Breast epithelium (tissue), 4 donors: Measurements from ENCODE around the gene ASF1A. TPM values are rescaled to one million over a fixed set of nuclear protein-coding genes. Genes with fewer than 3 reads are reported as not detected.

Experiments
- DNase-seq, 2 donors: peaks; one replicate each; pipeline ENCODE4 v3.0.0-alpha.2; 2019; ENCODE audit warnings: low spot score in 2 of 2
- H3K27ac ChIP-seq, 2 donors: fragments of 200-600 bp; sonication (generic) in 1 of 2; one replicate each; pipeline ENCODE4 v1.5.1; 2016 to 2019; ENCODE audit warnings: mild to moderate bottlenecking in 1 of 2
- H3K27me3 ChIP-seq, 2 donors: fragments of 200-600 bp; sonication (generic) in 1 of 2; one replicate each; pipeline versions ENCODE4 v1.5.1 to v1.6.0; 2017 to 2019; ENCODE audit warnings: control low read depth in 1 of 2, mild to moderate bottlenecking in 1 of 2
- H3K36me3 ChIP-seq: fragments of 200-600 bp; one replicate; pipeline ENCODE4 v1.5.1; 2019
- H3K4me1 ChIP-seq, 2 donors: fragments of 200-600 bp; sonication (generic); one replicate each; pipeline ENCODE4 v1.5.1; 2016 to 2019; ENCODE audit warnings: control low read depth in 1 of 2
- H3K4me3 ChIP-seq, 3 donors: fragments of 200-600 bp; sonication (generic); 1 replicate in 2 of 3; 2 replicates in 1 of 3; pipeline ENCODE4 v1.5.1; 2016 to 2019; ENCODE audit warnings: mild to moderate bottlenecking in 3 of 3, moderate library complexity in 2 of 3
- H3K9me3 ChIP-seq, 2 donors: fragments of 200-600 bp; sonication (generic) in 1 of 2; one replicate each; pipeline ENCODE4 v1.5.1; 2016 to 2019; ENCODE audit warnings: control low read depth in 1 of 2
- CTCF ChIP-seq, 3 donors: fragments of 450-650 bp; IDR thresholded peaks; one replicate each; pipeline ENCODE4 v1.5.1; 2016 to 2017; ENCODE audit warnings: antibody characterized with exemption in 3 of 3, mild to moderate bottlenecking in 3 of 3, moderate library complexity in 3 of 3
- POLR2A ChIP-seq: fragments of 450-650 bp; IDR thresholded peaks from one replicate; pipeline ENCODE4 v1.6.1; 2016; ENCODE audit warnings: antibody characterized with exemption, mild to moderate bottlenecking, moderate library complexity
- POLR2AphosphoS5 ChIP-seq, 3 donors: sonication (generic); formaldehyde crosslinking; IDR thresholded peaks; one replicate each; pipeline ENCODE4 v1.6.1; 2017; ENCODE audit warnings: antibody characterized with exemption in 3 of 3
- intact Hi-C: fragments of 100-400 bp; cut with DNase I; formaldehyde crosslinking; loops from one replicate; pipeline ENCODE4 v1.15.1; 2023; ENCODE audit warnings: low total_unique reads
- total RNA-seq, 3 donors: library from RNA; depleted of rRNA; stranded (reverse); fragments of >200 nt; gene quantifications; one replicate each; pipeline ENCODE4 v1.1.0, GENCODE V29; 2016

ASF1A gene
- total RNA-seq, 3 donors from 2014 or later = 8.6 to 13.2 (median 10.5) TPM

- TF ChIP-seq POLR2AphosphoS5 (IDR thresholded peaks at IDR 0.05) (no peak), POLR2A (no peak), CTCF (IDR thresholded peaks at IDR 0.05) (no peak)
- H3K27me3 ChIP-seq = no peaks in the 10 kb centered on the region
- intact Hi-C loops = no loop called here
- DNase-seq = no peak
- no peak overlapping the region for H3K4me3 ChIP-seq
- peak overlapping the region in 1 of 2 donors; percentile 95 for H3K27ac ChIP-seq
- H3K4me1 ChIP-seq = peaks cover 2 to 20% of the 10 kb centered on the region in 2 donors
- H3K9me3 ChIP-seq = no peaks in the 10 kb centered on the region
- no peaks in the 10 kb centered on the region for H3K36me3 ChIP-seq
These were observed 1.9 kb downstream of the ASF1A start for GRCh38 chr6:118895859-118896258.

DNA sequence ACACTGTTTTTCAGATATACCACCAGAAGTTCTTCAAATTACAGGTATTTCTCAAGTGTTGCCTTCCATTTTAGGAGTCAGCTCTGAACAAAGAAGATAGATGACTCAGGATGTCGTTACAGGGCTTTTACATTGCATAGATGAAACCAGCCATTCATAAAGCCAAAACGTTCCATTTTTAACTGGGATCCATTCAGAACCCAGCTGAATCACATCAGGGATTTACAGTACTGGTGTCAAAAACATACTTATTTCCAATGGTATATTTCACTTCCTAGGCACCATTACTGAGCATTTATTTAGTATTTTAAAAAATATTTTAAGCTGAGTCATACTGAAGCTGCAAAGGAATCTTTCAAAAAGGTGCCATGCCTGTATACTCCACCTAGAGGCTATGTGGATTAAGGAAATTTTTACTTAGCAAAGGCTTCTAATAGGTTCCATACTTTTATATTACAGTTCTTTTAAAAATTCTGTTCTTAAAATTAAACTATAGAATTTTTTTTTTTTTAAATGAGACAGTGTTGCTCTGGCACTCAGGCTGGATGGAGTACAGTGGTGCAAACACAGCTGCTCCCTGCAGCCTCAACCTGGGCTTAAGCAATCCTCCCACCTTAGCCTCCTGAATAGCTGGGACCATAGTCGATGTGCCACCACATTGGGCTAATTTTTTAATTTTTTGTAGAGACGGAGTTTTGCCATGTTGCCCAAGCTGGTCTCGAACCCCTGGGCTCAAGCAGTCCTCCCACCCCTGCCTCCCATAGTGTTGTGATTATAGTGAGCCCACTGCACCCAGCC is 2.6 kb downstream of the ASF1A start:
- Histone ChIP-seq H3K36me3 (no peaks in the 10 kb centered on the region), H3K4me3 (no peak overlapping the region), H3K27ac (no peak overlapping the region), H3K9me3 (no peaks in the 10 kb centered on the region), H3K4me1 (peaks cover 2 to 20% of the 10 kb centered on the region in 2 donors), H3K27me3 (no peaks in the 10 kb centered on the region)
- DNase-seq = no peak
- intact Hi-C loops = no loop called here
- TF ChIP-seq CTCF (IDR thresholded peaks at IDR 0.05) (no peak), POLR2A (no peak), POLR2AphosphoS5 (IDR thresholded peaks at IDR 0.05) (no peak)

GRCh38 chr6:118897386-118897785 is 3.4 kb downstream of the ASF1A start:
- H3K9me3 ChIP-seq = no peaks in the 10 kb centered on the region
- no peaks in the 10 kb centered on the region for H3K27me3 ChIP-seq
- DNase-seq = no peak
- no peak overlapping the region for H3K4me3 ChIP-seq
- intact Hi-C loops = no loop called here
- H3K27ac ChIP-seq = no peak overlapping the region
- H3K36me3 ChIP-seq = no peaks in the 10 kb centered on the region
- H3K4me1 ChIP-seq = peaks cover 2 to 12% of the 10 kb centered on the region in 2 donors
- TF ChIP-seq CTCF (IDR thresholded peaks at IDR 0.05) = no peak
- TF ChIP-seq POLR2A = no peak
- TF ChIP-seq POLR2AphosphoS5 (IDR thresholded peaks at IDR 0.05) = no peak

DNA sequence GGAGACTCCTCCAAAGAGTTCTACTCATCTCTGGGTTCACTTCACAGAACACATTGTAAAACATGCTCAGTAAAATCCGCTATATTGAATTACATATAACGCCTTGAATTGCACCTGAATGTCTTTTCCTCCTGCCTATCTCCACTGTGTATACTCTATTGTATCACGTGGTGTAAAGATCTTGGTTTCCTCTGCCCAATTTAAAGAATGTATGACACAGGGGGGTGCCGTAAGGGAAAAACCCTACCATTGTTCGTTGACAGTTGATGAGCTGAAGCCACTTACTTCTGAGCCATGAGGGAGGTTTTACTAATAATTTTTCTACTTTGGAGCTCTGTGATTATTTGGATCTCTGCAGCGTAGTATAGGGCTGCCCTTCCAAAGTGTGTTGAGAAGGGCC is 6.0 kb downstream of the ASF1A start:
- DNase-seq = no peak
- no peak overlapping the region for H3K4me3 ChIP-seq
- H3K27ac ChIP-seq = no peak overlapping the region
- H3K4me1 ChIP-seq = peaks cover 2 to 7% of the 10 kb centered on the region in 2 donors
- no peaks in the 10 kb centered on the region for H3K36me3 ChIP-seq
- no peaks in the 10 kb centered on the region for H3K27me3 ChIP-seq
- TF ChIP-seq CTCF (IDR thresholded peaks at IDR 0.05) = no peak
- TF ChIP-seq POLR2A = no peak
- TF ChIP-seq POLR2AphosphoS5 (IDR thresholded peaks at IDR 0.05) = no peak
- H3K9me3 ChIP-seq = no peaks in the 10 kb centered on the region
- intact Hi-C loops = no loop called here

DNA sequence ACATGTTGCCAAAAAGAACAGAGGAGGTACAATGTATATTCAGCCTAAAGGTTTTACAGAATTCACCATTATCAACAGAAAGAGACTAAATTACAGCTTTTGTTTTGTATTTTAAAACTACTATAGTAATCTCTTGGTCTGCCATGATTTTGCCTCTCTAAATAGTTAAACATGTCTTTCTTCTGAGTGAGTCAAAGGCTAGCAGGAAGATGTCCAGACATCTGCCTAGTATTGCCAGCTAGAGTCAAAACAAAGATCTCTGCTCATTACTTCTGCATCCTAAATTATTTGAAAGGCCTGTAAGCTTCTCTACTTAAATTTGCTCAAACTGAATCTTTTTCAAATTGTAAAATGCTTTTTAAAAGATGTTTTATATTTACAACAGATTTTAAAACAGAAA is 8.8 kb downstream of the ASF1A start:
- no peak for TF ChIP-seq POLR2AphosphoS5 (IDR thresholded peaks at IDR 0.05)
- TF ChIP-seq CTCF (IDR thresholded peaks at IDR 0.05) = no peak
- TF ChIP-seq POLR2A = no peak
- H3K27me3 ChIP-seq = no peaks in the 10 kb centered on the region
- H3K4me3 ChIP-seq = no peak overlapping the region
- intact Hi-C loops = no loop called here
- H3K36me3 ChIP-seq = no peaks in the 10 kb centered on the region
- DNase-seq = no peak
- H3K9me3 ChIP-seq = no peaks in the 10 kb centered on the region
- H3K27ac ChIP-seq = peak overlapping the region in 1 of 2 donors; percentile 44
- H3K4me1 ChIP-seq = no peaks in the 10 kb centered on the region
